PC-3 (cell line): ENCODE results near the gene DNAJC5. TPM values are rescaled to one million over a fixed set of nuclear protein-coding genes. Genes with fewer than 3 reads are reported as not detected.
A peak's percentile ranks its signal among the peaks of the same experiment; 100 is the strongest.

Source experiments
- ATAC-seq: fragments of 200-7000 bp; cut with Tn5 transposase; 2 replicates; pipeline ENCODE4 v1.9.1; 2020; ENCODE audit warnings: mild to moderate bottlenecking, moderate library complexity
- BruUV-seq: library from RNA; stranded (reverse); fragments of 400-500 nt; replicated peaks from 2 replicates; lab custom pipeline; 2021; lab: Mats Ljungman, UMichigan
- CTCF ChIA-PET: fragments of 300-600 bp; sonication (Branson Sonifier 250); formaldehyde crosslinking; loops from one replicate; lab custom pipeline; 2022; ENCODE audit warnings: antibody characterized with exemption; lab: Charles Lee
- POLR2A ChIA-PET: fragments of 300-600 bp; sonication (Branson Sonifier 250); formaldehyde crosslinking; loops from one replicate; lab custom pipeline; 2022; ENCODE audit warnings: antibody characterized with exemption; ENCODE audit not compliant: unreplicated experiment; lab: Charles Lee
- DNase-seq: peaks from one replicate; pipeline ENCODE4 v3.0.0-alpha.2; 2015
- H2AFZ ChIP-seq: fragments of 300-600 bp; sonication (generic); 2 replicates; pipeline ENCODE4 v1.6.0; 2016; ENCODE audit warnings: antibody characterized with exemption, low read length
- H3F3A ChIP-seq: fragments of 300-600 bp; sonication (generic); one replicate; pipeline ENCODE4 v1.6.0; 2017; ENCODE audit warnings: antibody characterized with exemption, low read length, control low read depth, mild to moderate bottlenecking; ENCODE audit not compliant: unreplicated experiment
- H3K27ac ChIP-seq: fragments of 300-600 bp; sonication (generic); 2 replicates; pipeline ENCODE4 v1.5.1; 2016; ENCODE audit warnings: mild to moderate bottlenecking, low read length
- H3K27me3 ChIP-seq: fragments of 300-600 bp; sonication (generic); 2 replicates; pipeline ENCODE4 v1.6.1; 2016; ENCODE audit warnings: low read length, mixed read lengths
- H3K36me3 ChIP-seq: fragments of 300-600 bp; sonication (generic); 2 replicates; pipeline ENCODE4 v1.6.1; 2016; ENCODE audit warnings: low read depth, mixed run types, low read length, mixed read lengths
- H3K4me1 ChIP-seq: fragments of 300-600 bp; sonication (generic); 2 replicates; pipeline ENCODE4 v1.5.1; 2016; ENCODE audit warnings: low read length; ENCODE audit not compliant: insufficient read depth
- H3K4me2 ChIP-seq: fragments of 300-600 bp; sonication (generic); 2 replicates; pipeline ENCODE4 v1.6.0; 2016; ENCODE audit warnings: low read length
- H3K4me3 ChIP-seq: fragments of 300-600 bp; sonication (generic); 2 replicates; pipeline ENCODE4 v1.5.1; 2016; ENCODE audit warnings: mild to moderate bottlenecking, low read length, mixed read lengths
- H3K79me2 ChIP-seq: fragments of 300-600 bp; sonication (generic); 2 replicates; pipeline ENCODE4 v1.6.1; 2017; ENCODE audit warnings: low read length, mixed read lengths
- H3K9ac ChIP-seq: fragments of 300-600 bp; sonication (generic); 2 replicates; pipeline ENCODE4 v1.6.0; 2016; ENCODE audit warnings: mild to moderate bottlenecking, low read length
- H3K9me2 ChIP-seq: fragments of 300-600 bp; sonication (generic); replicated peaks from 2 replicates; pipeline ENCODE4 v1.6.1; 2016; ENCODE audit warnings: mixed run types, low read length, mixed read lengths
- H3K9me3 ChIP-seq: fragments of 300-600 bp; sonication (generic); 2 replicates; pipeline ENCODE4 v1.6.1; 2016; ENCODE audit warnings: low read length, mixed read lengths
- H4K20me1 ChIP-seq: fragments of 300-600 bp; sonication (generic); 2 replicates; pipeline ENCODE4 v1.6.1; 2016; ENCODE audit warnings: low read length, mixed read lengths
- CTCF ChIP-seq: fragments of 300-600 bp; sonication (generic); conservative IDR thresholded peaks from 2 replicates; pipeline ENCODE4 v1.5.1; 2017; ENCODE audit warnings: antibody characterized with exemption, low read depth, mild to moderate bottlenecking, low read length
- EZH2 ChIP-seq: fragments of 300-600 bp; sonication (generic); IDR thresholded peaks from one replicate; pipeline ENCODE4 v1.6.1; 2017; ENCODE audit warnings: antibody characterized with exemption, mild to moderate bottlenecking, low read length; ENCODE audit not compliant: unreplicated experiment
- EZH2phosphoT487 ChIP-seq: fragments of 300-600 bp; sonication (generic); IDR thresholded peaks from 2 replicates; pipeline ENCODE4 v1.6.1; 2018; ENCODE audit warnings: mild to moderate bottlenecking, antibody characterized with exemption, low read length, borderline replicate concordance
- intact Hi-C: fragments of 100-400 bp; cut with micrococcal nuclease; formaldehyde crosslinking; loops from 2 replicates; pipeline ENCODE4 v1.9.0; 2023
- total RNA-seq: library from RNA; depleted of rRNA; stranded (reverse); fragments of >200 nt; gene quantifications from 2 replicates; pipeline ENCODE4 v1.2.3, GENCODE V29; 2014

Gene DNAJC5
- total RNA-seq, 1 experiment from 2014 or later: 73.7 TPM

- H3K27me3 ChIP-seq: no peaks in the 10 kb centered on the region
- peak overlapping the region; percentile 87 for H3K4me2 ChIP-seq
- DNase-seq (peak; percentile 34), ATAC-seq (no peak)
- peaks cover 55% of the 10 kb centered on the region for H3K79me2 ChIP-seq
- CTCF ChIA-PET: no interaction called here
- TF ChIP-seq EZH2phosphoT487: no peak
- H3K4me3 ChIP-seq: peak overlapping the region; percentile 75
- H3F3A ChIP-seq: peaks cover 11% of the 10 kb centered on the region
- H3K27ac ChIP-seq: peak overlapping the region; percentile 8
- H3K9me3 ChIP-seq: no peaks in the 10 kb centered on the region
- no peaks in the 10 kb centered on the region for H3K9me2 ChIP-seq
- peak overlapping the region; percentile 73 for H3K9ac ChIP-seq
- POLR2A ChIA-PET: interaction anchor here (0.7 kb wide), 1 partner anchor 323 kb away, joined by 5 read pairs; no protein-coding TSS in a partner anchor
- H3K4me1 ChIP-seq: peaks cover 23% of the 10 kb centered on the region
- H3K36me3 ChIP-seq: peaks cover 17% of the 10 kb centered on the region; the same call in 1 of the 2 replicates
- intact Hi-C loops: loop anchor here (2.0 kb wide), 2 partner anchors 15 to 31 kb away; partner anchors contain the start of gene TPD52L2
- H4K20me1 ChIP-seq: peaks cover 24% of the 10 kb centered on the region
- TSS peak; percentile 36 for BruUV-seq
- peak overlapping the region; percentile 4; the same call in 1 of the 2 replicates for H2AFZ ChIP-seq
These were observed 982 bp downstream of the DNAJC5 start for GRCh38 chr20:63895952-63896263.

GRCh38 chr20:63896264-63897105 is 1.6 kb downstream of the DNAJC5 start:
- peak overlapping the region; percentile 73 for H3K9ac ChIP-seq
- H3K27ac ChIP-seq: peak overlapping the region; percentile 8
- peak; percentile 4; the same call in 1 of the 2 replicates for ATAC-seq
- no peak for TF ChIP-seq EZH2
- TF ChIP-seq EZH2phosphoT487: no peak
- peak overlapping the region; percentile 87 for H3K4me2 ChIP-seq
- peaks cover 11% of the 10 kb centered on the region; the same call in 1 of the 2 replicates for H3K36me3 ChIP-seq
- peaks cover 61% of the 10 kb centered on the region for H3K79me2 ChIP-seq
- H3K27me3 ChIP-seq: no peaks in the 10 kb centered on the region
- H4K20me1 ChIP-seq: peaks cover 22% of the 10 kb centered on the region
- intact Hi-C loops: loop anchor here (2.0 kb wide), 1 partner anchor 14 kb away; no protein-coding TSS in a partner anchor
- H3K4me3 ChIP-seq: peak overlapping the region; percentile 75
- CTCF ChIA-PET: interaction anchor here (0.9 kb wide), 1 partner anchor 77 kb away, joined by 4 read pairs; no protein-coding TSS in a partner anchor
- no TSS peak for BruUV-seq
- no peaks in the 10 kb centered on the region for H3K9me3 ChIP-seq
- H3K4me1 ChIP-seq: peaks cover 23% of the 10 kb centered on the region
- POLR2A ChIA-PET: interaction anchor here (0.7 to 1.0 kb wide), 2 partner anchors 31 to 324 kb away, joined by 3 to 5 read pairs; partner anchors contain the start of gene TPD52L2
- no peaks in the 10 kb centered on the region for H3K9me2 ChIP-seq
- DNase-seq: peak; percentile 25
- peak overlapping the region; percentile 58 for H2AFZ ChIP-seq
- H3F3A ChIP-seq: peaks cover 11% of the 10 kb centered on the region

- no peak overlapping the region for H2AFZ ChIP-seq
- no peak overlapping the region for H3K4me2 ChIP-seq
- peaks cover 11% of the 10 kb centered on the region for H3F3A ChIP-seq
- H3K9ac ChIP-seq: no peak overlapping the region
- TF ChIP-seq CTCF: no peak
- no peak for TF ChIP-seq EZH2phosphoT487
- no peak for TF ChIP-seq EZH2
- POLR2A ChIA-PET: no interaction called here
- no peak for DNase-seq
- peaks cover 22% of the 10 kb centered on the region for H4K20me1 ChIP-seq
- H3K4me3 ChIP-seq: no peak overlapping the region
- H3K27ac ChIP-seq: no peak overlapping the region
- H3K27me3 ChIP-seq: no peaks in the 10 kb centered on the region
- ATAC-seq: no peak
- BruUV-seq: no TSS peak
- H3K4me1 ChIP-seq: peaks cover 28% of the 10 kb centered on the region
- peaks cover 76% of the 10 kb centered on the region for H3K79me2 ChIP-seq
- no peaks in the 10 kb centered on the region for H3K9me3 ChIP-seq
- no peaks in the 10 kb centered on the region for H3K9me2 ChIP-seq
- H3K36me3 ChIP-seq: 0 out of 2 replicates have a peak, but pooled peaks cover 2% of the 10 kb centered on the region
- CTCF ChIA-PET: no interaction called here
- intact Hi-C loops: loop anchor here (2.0 kb wide), 1 partner anchor 13 kb away; no protein-coding TSS in a partner anchor
These were observed 3.1 kb downstream of the DNAJC5 start for GRCh38 chr20:63897978-63898561.
